Neural progenitor cell (in vitro differentiated cells): ENCODE measurements around the gene PKNOX2. TPM values are rescaled to one million over a fixed set of nuclear protein-coding genes. Genes with fewer than 3 reads are reported as not detected.

Experiments
- DNase-seq: peaks from one replicate; pipeline ENCODE4 v3.0.0-alpha.2; 2016; ENCODE audit warnings: low spot score
- H2AFZ ChIP-seq: fragments of 200-600 bp; sonication (generic); replicated peaks from 2 replicates; pipeline ENCODE4 v1.6.1; 2016; ENCODE audit warnings: antibody characterized with exemption
- H3F3A ChIP-seq: fragments of 200-600 bp; sonication (generic); 2 replicates; pipeline ENCODE4 v1.6.1; 2016; ENCODE audit warnings: antibody characterized with exemption, low read depth
- H3K27ac ChIP-seq: fragments of 200-600 bp; sonication (generic); 2 replicates; pipeline ENCODE4 v1.5.1; 2016; ENCODE audit warnings: mild to moderate bottlenecking
- H3K27me3 ChIP-seq: fragments of 200-600 bp; sonication (generic); 2 replicates; pipeline ENCODE4 v1.6.1; 2016; ENCODE audit warnings: mild to moderate bottlenecking, moderate library complexity
- H3K36me3 ChIP-seq: fragments of 200-600 bp; sonication (generic); 2 replicates; pipeline ENCODE4 v1.5.1; 2016
- H3K4me1 ChIP-seq: fragments of 200-600 bp; sonication (generic); 2 replicates; pipeline ENCODE4 v1.6.1; 2016; ENCODE audit warnings: mixed run types
- H3K4me2 ChIP-seq: fragments of 200-600 bp; sonication (generic); 2 replicates; pipeline ENCODE4 v1.6.1; 2016
- H3K4me3 ChIP-seq: fragments of 200-600 bp; sonication (generic); 2 replicates; pipeline ENCODE4 v1.5.1; 2016
- H3K79me2 ChIP-seq: fragments of 200-600 bp; sonication (generic); 2 replicates; pipeline ENCODE4 v1.6.1; 2016; ENCODE audit warnings: low read depth
- H3K9ac ChIP-seq: fragments of 200-600 bp; sonication (generic); 2 replicates; pipeline ENCODE4 v1.6.1; 2016
- H3K9me3 ChIP-seq: fragments of 200-600 bp; sonication (generic); 2 replicates; pipeline ENCODE4 v1.5.1; 2016; ENCODE audit warnings: low read depth
- H4K20me1 ChIP-seq: fragments of 200-600 bp; sonication (generic); 2 replicates; pipeline ENCODE4 v1.6.1; 2016; ENCODE audit warnings: low read depth
- H3K27ac Mint-ChIP-seq: 3 replicates; pipeline ENCODE4 v1.8.0; 2021; ENCODE audit warnings: mixed read lengths
- H3K27me3 Mint-ChIP-seq: 2 replicates; pipeline ENCODE4 v1.8.0; 2022; ENCODE audit warnings: low read depth, mild to moderate bottlenecking, inconsistent platforms, moderate library complexity, mixed read lengths; ENCODE audit not compliant: insufficient read depth
- H3K36me3 Mint-ChIP-seq: 3 replicates; pipeline ENCODE4 v1.8.0; 2021; ENCODE audit warnings: mixed read lengths
- H3K4me1 Mint-ChIP-seq: 3 replicates; pipeline ENCODE4 v1.8.0; 2021; ENCODE audit warnings: mixed read lengths
- H3K4me3 Mint-ChIP-seq: 3 replicates; pipeline ENCODE4 v1.8.0; 2021; ENCODE audit warnings: mild to moderate bottlenecking, moderate library complexity, mixed read lengths
- H3K9me3 Mint-ChIP-seq: 3 replicates; pipeline ENCODE4 v1.8.0; 2020; ENCODE audit warnings: mixed read lengths
- EZH2 ChIP-seq: fragments of 200-600 bp; sonication (generic); IDR thresholded peaks from 2 replicates; pipeline ENCODE4 v1.6.1; 2017; ENCODE audit warnings: antibody characterized with exemption, mild to moderate bottlenecking, moderate library complexity
- EZH2phosphoT487 ChIP-seq: fragments of 200-600 bp; sonication (generic); IDR thresholded peaks from 2 replicates; pipeline ENCODE4 v1.6.1; 2017; ENCODE audit warnings: antibody characterized with exemption
- total RNA-seq: library from RNA; depleted of rRNA; stranded (reverse); fragments of >200 nt; gene quantifications from 2 replicates; pipeline ENCODE4 v1.2.3, GENCODE V29; 2015; ENCODE audit warnings: low replicate concordance
- TF ChIP-seq, protein P1 (sequence below): fragments of 200-600 bp; sonication (generic); IDR thresholded peaks from 2 replicates; pipeline ENCODE4 v1.5.1; 2017; ENCODE audit warnings: antibody characterized with exemption, mild to moderate bottlenecking

PKNOX2 gene
- total RNA-seq, 1 donor from 2014 or later, result 4.3 TPM

DNA sequence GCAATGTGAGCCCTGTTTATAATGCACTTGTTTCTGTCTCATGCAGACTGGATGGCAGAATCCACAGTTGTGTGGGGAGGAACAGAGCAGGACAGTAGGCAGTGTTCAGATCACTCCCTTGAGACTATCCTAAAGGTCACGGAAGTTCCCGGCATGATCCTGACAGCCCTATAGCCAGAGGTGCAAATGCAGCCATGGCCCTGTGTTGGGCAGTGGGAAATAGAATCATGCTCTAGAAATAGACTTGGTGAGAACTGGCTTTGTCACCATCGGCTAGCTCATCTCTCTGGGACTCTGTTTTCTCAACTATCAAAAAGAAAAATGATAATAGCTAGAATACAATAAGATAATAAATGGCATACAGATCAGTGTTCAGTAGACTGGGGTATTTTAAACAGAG lies 208.4 kb downstream of the PKNOX2 start:
- H3K4me1 Mint-ChIP-seq, result peaks cover 77% of the 10 kb centered on the region

DNA sequence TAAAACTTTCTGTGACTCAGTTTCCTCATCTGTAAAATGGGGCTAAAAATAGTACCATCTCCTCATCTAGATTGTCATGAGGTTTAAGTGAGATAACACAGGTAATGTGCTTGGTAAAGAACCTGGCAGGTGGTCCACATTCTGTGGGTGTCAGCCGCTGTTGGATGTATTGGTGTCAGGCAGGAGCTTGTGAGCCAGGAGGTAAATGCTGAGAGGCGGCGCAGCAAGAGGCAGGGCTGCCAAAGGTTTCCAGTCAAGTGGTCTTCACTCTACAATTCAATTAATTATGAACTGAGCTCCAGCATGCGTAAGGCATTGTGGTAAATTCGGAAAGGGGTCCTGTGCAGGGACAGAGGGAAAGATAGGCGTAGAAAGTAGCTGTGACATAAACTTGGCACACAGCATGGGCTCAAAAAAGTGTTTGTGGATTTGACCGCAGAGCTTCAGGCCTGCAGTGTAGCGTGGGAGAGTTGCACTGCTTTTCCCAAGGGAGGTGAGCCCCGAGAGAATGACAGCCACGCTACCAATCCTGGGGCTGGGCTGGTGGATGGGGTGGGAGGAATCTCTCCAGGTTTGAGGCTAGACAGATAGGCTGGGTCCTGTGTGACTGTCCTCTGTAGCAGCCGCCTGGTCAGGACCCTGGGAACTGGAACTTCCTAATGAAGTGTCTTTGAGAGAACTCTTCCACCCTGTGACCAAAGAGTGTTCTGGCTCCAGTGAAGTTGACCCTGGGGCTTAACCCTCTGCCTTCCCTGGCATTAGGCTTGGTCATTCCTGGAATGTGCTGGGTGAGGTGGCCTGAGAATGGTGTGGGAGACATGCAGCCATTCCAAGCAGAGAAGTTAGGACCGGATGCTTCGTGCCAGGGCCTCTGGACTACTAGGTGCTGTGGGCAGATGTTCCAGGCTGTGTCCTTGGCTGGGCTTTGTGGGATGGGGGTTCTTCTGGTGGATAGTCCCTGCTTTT lies 209.2 kb downstream of the PKNOX2 start:
- Histone ChIP-seq H3K4me3 (no peak overlapping the region), H4K20me1 (peaks cover 14% of the 10 kb centered on the region), H3K4me1 (peaks cover 53% of the 10 kb centered on the region), H3K9ac (no peak overlapping the region), H2AFZ (no peak overlapping the region), H3K27ac (no peak overlapping the region), H3K4me2 (no peak overlapping the region), H3K36me3 (no peaks in the 10 kb centered on the region), H3K79me2 (no peaks in the 10 kb centered on the region), H3K27me3 (peaks cover 26% of the 10 kb centered on the region), H3F3A (peaks cover 31% of the 10 kb centered on the region), H3K9me3 (no peaks in the 10 kb centered on the region)
- Mint-ChIP-seq H3K9me3 (no peaks in the 10 kb centered on the region), H3K4me3 (no peak overlapping the region), H3K4me1 (peaks cover 82% of the 10 kb centered on the region), H3K36me3 (peaks cover 29% of the 10 kb centered on the region), H3K27ac (peak overlapping the region; percentile 62), H3K27me3 (no peaks in the 10 kb centered on the region)
- TF ChIP-seq EZH2phosphoT487 (no peak), EZH2 (no peak)
- TF ChIP-seq, protein P1, sequence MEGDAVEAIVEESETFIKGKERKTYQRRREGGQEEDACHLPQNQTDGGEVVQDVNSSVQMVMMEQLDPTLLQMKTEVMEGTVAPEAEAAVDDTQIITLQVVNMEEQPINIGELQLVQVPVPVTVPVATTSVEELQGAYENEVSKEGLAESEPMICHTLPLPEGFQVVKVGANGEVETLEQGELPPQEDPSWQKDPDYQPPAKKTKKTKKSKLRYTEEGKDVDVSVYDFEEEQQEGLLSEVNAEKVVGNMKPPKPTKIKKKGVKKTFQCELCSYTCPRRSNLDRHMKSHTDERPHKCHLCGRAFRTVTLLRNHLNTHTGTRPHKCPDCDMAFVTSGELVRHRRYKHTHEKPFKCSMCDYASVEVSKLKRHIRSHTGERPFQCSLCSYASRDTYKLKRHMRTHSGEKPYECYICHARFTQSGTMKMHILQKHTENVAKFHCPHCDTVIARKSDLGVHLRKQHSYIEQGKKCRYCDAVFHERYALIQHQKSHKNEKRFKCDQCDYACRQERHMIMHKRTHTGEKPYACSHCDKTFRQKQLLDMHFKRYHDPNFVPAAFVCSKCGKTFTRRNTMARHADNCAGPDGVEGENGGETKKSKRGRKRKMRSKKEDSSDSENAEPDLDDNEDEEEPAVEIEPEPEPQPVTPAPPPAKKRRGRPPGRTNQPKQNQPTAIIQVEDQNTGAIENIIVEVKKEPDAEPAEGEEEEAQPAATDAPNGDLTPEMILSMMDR, result no peak
- DNase-seq, result no peak

More for the DNA sequence above, 208.4 kb downstream of the PKNOX2 start:
- Mint-ChIP-seq H3K36me3 (peaks cover 30% of the 10 kb centered on the region), H3K27ac (peak overlapping the region; percentile 31), H3K9me3 (no peaks in the 10 kb centered on the region), H3K27me3 (no peaks in the 10 kb centered on the region), H3K4me3 (no peak overlapping the region)
- Histone ChIP-seq H3K36me3 (no peaks in the 10 kb centered on the region), H3K79me2 (no peaks in the 10 kb centered on the region), H3K4me2 (peak overlapping the region; percentile 83), H4K20me1 (peaks cover 14% of the 10 kb centered on the region), H2AFZ (no peak overlapping the region), H3K4me3 (no peak overlapping the region), H3K27me3 (peaks cover 30% of the 10 kb centered on the region), H3K9ac (no peak overlapping the region), H3K27ac (no peak overlapping the region), H3F3A (peaks cover 31% of the 10 kb centered on the region), H3K4me1 (peaks cover 53% of the 10 kb centered on the region), H3K9me3 (no peaks in the 10 kb centered on the region)
- TF ChIP-seq EZH2phosphoT487 (no peak), EZH2 (no peak)
- TF ChIP-seq, protein P1, result no peak
- no peak for DNase-seq

DNA sequence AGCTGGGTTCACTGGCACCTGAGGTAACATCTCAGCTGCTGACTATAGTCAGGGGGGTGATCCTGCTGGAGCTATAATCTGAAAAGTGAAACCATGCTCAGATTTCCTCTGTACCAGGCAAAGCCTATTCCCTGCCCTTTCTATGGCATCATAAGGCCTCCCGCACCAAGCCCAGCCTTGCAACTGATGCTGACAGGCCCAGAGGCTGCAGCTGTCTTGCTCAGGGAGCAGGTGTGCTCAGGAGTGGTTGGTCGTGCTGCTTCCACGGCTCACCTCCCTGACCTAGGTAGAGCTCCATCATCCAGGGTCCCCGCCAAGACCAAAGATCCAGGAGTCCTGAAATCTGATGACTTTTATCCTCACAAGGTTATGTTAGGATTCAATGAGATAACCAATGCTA lies 209.8 kb downstream of the PKNOX2 start:
- Histone ChIP-seq H2AFZ (no peak overlapping the region), H3K4me3 (no peak overlapping the region), H3F3A (peaks cover 31% of the 10 kb centered on the region), H3K9ac (no peak overlapping the region), H3K4me2 (no peak overlapping the region), H3K36me3 (no peaks in the 10 kb centered on the region), H3K79me2 (no peaks in the 10 kb centered on the region), H4K20me1 (peaks cover 14% of the 10 kb centered on the region), H3K9me3 (no peaks in the 10 kb centered on the region), H3K4me1 (peaks cover 56% of the 10 kb centered on the region), H3K27me3 (peaks cover 19% of the 10 kb centered on the region), H3K27ac (no peak overlapping the region)
- H3K4me3 Mint-ChIP-seq, result no peak overlapping the region
- H3K27me3 Mint-ChIP-seq, result no peaks in the 10 kb centered on the region
- H3K27ac Mint-ChIP-seq, result peak overlapping the region; percentile 62
- H3K9me3 Mint-ChIP-seq, result no peaks in the 10 kb centered on the region
- H3K4me1 Mint-ChIP-seq, result peaks cover 81% of the 10 kb centered on the region
- peaks cover 28% of the 10 kb centered on the region for H3K36me3 Mint-ChIP-seq
- no peak for DNase-seq
- TF ChIP-seq, protein P1, result no peak
- TF ChIP-seq EZH2 (no peak), EZH2phosphoT487 (no peak)
